ENCODE measurements around the gene CDT1.
A peak's percentile ranks its signal among the peaks of the same experiment; 100 is the strongest.

Gene CDT1

GRCh38 chr16:88779406-88780141 lies 24.0 kb upstream of the CDT1 start:
- no peak overlapping the region for H3K4me3 ChIP-seq (ENCODE audit: low read length)
- no peak for DNase-seq (ENCODE audit: low read depth)
- TF ChIP-seq CTCF (IDR thresholded peaks at IDR 0.05; ENCODE audit: insufficient read depth, low read depth, low read length, missing control alignments) = no peak

- TF ChIP-seq CTCF (IDR thresholded peaks at IDR 0.05; ENCODE audit: insufficient read depth, low read depth, low read length, missing control alignments) = no peak
- DNase-seq (ENCODE audit: low read depth) = no peak
- no peak overlapping the region for H3K4me3 ChIP-seq (ENCODE audit: low read length)
These were observed 23.2 kb upstream of the CDT1 start for GRCh38 chr16:88780142-88781062.

- H3K4me3 ChIP-seq (ENCODE audit: low read length) = no peak overlapping the region
- no peak for DNase-seq (ENCODE audit: low read depth)
- no peak for TF ChIP-seq CTCF (IDR thresholded peaks at IDR 0.05; ENCODE audit: insufficient read depth, low read depth, low read length, missing control alignments)
These were observed 22.2 kb upstream of the CDT1 start for GRCh38 chr16:88781140-88782077.

- no peak for TF ChIP-seq CTCF (IDR thresholded peaks at IDR 0.05; ENCODE audit: insufficient read depth, low read depth, low read length, missing control alignments)
These were observed 20.9 kb upstream of the CDT1 start for GRCh38 chr16:88782454-88783390.

GRCh38 chr16:88783391-88784073 lies 20.1 kb upstream of the CDT1 start:
- no peak for TF ChIP-seq CTCF (IDR thresholded peaks at IDR 0.05; ENCODE audit: insufficient read depth, low read depth, low read length, missing control alignments)
- DNase-seq (ENCODE audit: low read depth) = no peak

More at GRCh38 chr16:88782454-88783390, 20.9 kb upstream of the CDT1 start:
- H3K4me3 ChIP-seq (ENCODE audit: low read length) = peak overlapping the region; percentile 64
- peak; percentile 94 for DNase-seq (ENCODE audit: low read depth)

More at GRCh38 chr16:88783391-88784073, 20.1 kb upstream of the CDT1 start:
- peak overlapping the region; percentile 64 for H3K4me3 ChIP-seq (ENCODE audit: low read length)

All from epithelial cell of esophagus (primary cell).